AG04449 (cell line): ENCODE data around the gene DPF1.

ENCODE experiments used
- CTCF ChIA-PET: fragments of 350-600 bp; formaldehyde crosslinking; extraction: SDS; loops from one replicate; lab custom pipeline; 2021; ENCODE audit warnings: antibody characterized with exemption; lab: Yijun Ruan, JAX
- POLR2A ChIA-PET: fragments of 400-600, 350-600 bp; formaldehyde crosslinking; extraction: SDS; loops from one replicate; lab custom pipeline; 2020; ENCODE audit warnings: antibody characterized with exemption, inconsistent platforms; lab: Yijun Ruan, JAX
- DNase-seq: peaks from one replicate; pipeline ENCODE4 v3.0.0-alpha.2; 2010; ENCODE audit warnings: low read depth, low spot score
- H3K4me3 ChIP-seq: 2 replicates; pipeline ENCODE4 v1.5.1; 2011; ENCODE audit warnings: low read depth, mild to moderate bottlenecking, control low read depth, low read length
- CTCF ChIP-seq: IDR thresholded peaks from one replicate; pipeline ENCODE4 v1.5.1; 2011; ENCODE audit warnings: mild to moderate bottlenecking, moderate library complexity, low read length, control low read depth, inconsistent platforms; ENCODE audit not compliant: insufficient read depth; ENCODE audit errors: missing control alignments

Gene DPF1

GRCh38 chr19:38216785-38217641, 7.0 kb downstream of the DPF1 start:
- TF ChIP-seq CTCF = no peak
- DNase-seq = no peak
- POLR2A ChIA-PET = no interaction called here
- H3K4me3 ChIP-seq = no peak overlapping the region
- CTCF ChIA-PET = interaction anchor here (0.9 to 2.7 kb wide), 5 partner anchors 10 to 314 kb away, joined by 3 to 11 read pairs (median 4); no protein-coding TSS in a partner anchor

GRCh38 chr19:38213911-38214625, 10.0 kb downstream of the DPF1 start:
- TF ChIP-seq CTCF = no peak
- ChIA-PET POLR2A (no interaction called here), CTCF (interaction anchor here (1.3 to 1.6 kb wide), 3 partner anchors 13 to 311 kb away, joined by 4 to 7 read pairs (median 5); no protein-coding TSS in a partner anchor)
- H3K4me3 ChIP-seq = no peak overlapping the region
- DNase-seq = no peak

- H3K4me3 ChIP-seq = no peak overlapping the region
- no peak for DNase-seq
- TF ChIP-seq CTCF = no peak
- ChIA-PET CTCF (interaction anchor here (1.0 to 1.6 kb wide), 3 partner anchors 14 to 319 kb away, joined by 3 to 7 read pairs (median 5); no protein-coding TSS in a partner anchor), POLR2A (no interaction called here)
Measured at GRCh38 chr19:38213469-38213868, 10.6 kb downstream of the DPF1 start.

GRCh38 chr19:38211766-38212165, 12.3 kb downstream of the DPF1 start:
- ChIA-PET POLR2A (no interaction called here), CTCF (no interaction called here)
- DNase-seq = no peak
- no peak for TF ChIP-seq CTCF
- H3K4me3 ChIP-seq = no peak overlapping the region

GRCh38 chr19:38211151-38211591, 12.9 kb downstream of the DPF1 start:
- H3K4me3 ChIP-seq = no peak overlapping the region
- peak; percentile 15 for TF ChIP-seq CTCF
- CTCF ChIA-PET = no interaction called here
- POLR2A ChIA-PET = no interaction called here
- DNase-seq = no peak
